DOHH2 (cell line): ENCODE data around the gene C1QTNF5.

Source experiments
- H3F3A ChIP-seq: fragments of 200-600 bp; sonication (generic), shearing (Covaris generic); 2 replicates; pipeline ENCODE4 v1.6.0; 2016; ENCODE audit warnings: antibody characterized with exemption, mild to moderate bottlenecking; ENCODE audit not compliant: control insufficient read depth, insufficient read depth
- H3K27ac ChIP-seq: fragments of 200-600 bp; sonication (generic); 2 replicates; pipeline ENCODE4 v1.5.1; 2014; ENCODE audit warnings: low read depth, mild to moderate bottlenecking, low read length, moderate library complexity
- H3K27me3 ChIP-seq: fragments of 200-600 bp; sonication (generic); 2 replicates; pipeline ENCODE4 v1.6.1; 2014; ENCODE audit warnings: mild to moderate bottlenecking, low read length, mixed read lengths; ENCODE audit not compliant: control insufficient read depth
- H3K36me3 ChIP-seq: fragments of 200-600 bp; sonication (generic); 2 replicates; pipeline ENCODE4 v1.6.1; 2014; ENCODE audit warnings: mild to moderate bottlenecking, low read length, moderate library complexity, mixed read lengths; ENCODE audit not compliant: control insufficient read depth
- H3K4me1 ChIP-seq: fragments of 200-600 bp; sonication (generic); 2 replicates; pipeline ENCODE4 v1.6.1; 2014; ENCODE audit warnings: mild to moderate bottlenecking, low read length, mixed read lengths; ENCODE audit not compliant: control insufficient read depth
- H3K4me2 ChIP-seq: fragments of 200-600 bp; sonication (generic); 2 replicates; pipeline ENCODE4 v1.6.0; 2014; ENCODE audit warnings: mild to moderate bottlenecking, low read length, moderate library complexity
- H3K4me3 ChIP-seq: fragments of 200-600 bp; sonication (generic); 2 replicates; pipeline ENCODE4 v1.5.1; 2014; ENCODE audit warnings: mild to moderate bottlenecking, low read length, mixed read lengths
- H3K79me2 ChIP-seq: fragments of 200-600 bp; sonication (generic); 2 replicates; pipeline ENCODE4 v1.6.1; 2014; ENCODE audit warnings: mild to moderate bottlenecking, low read length, mixed read lengths; ENCODE audit not compliant: control insufficient read depth
- H3K9me2 ChIP-seq: fragments of 200-600 bp; sonication (generic); replicated peaks from 2 replicates; pipeline ENCODE4 v1.6.1; 2014; ENCODE audit warnings: mild to moderate bottlenecking, low read length, mixed read lengths; ENCODE audit not compliant: control insufficient read depth
- H3K9me3 ChIP-seq: fragments of 200-600 bp; sonication (generic); 2 replicates; pipeline ENCODE4 v1.6.1; 2014; ENCODE audit warnings: antibody characterized with exemption, low read length, mixed read lengths; ENCODE audit not compliant: control insufficient read depth, insufficient read depth
- H4K20me1 ChIP-seq: fragments of 200-600 bp; sonication (generic); 2 replicates; pipeline ENCODE4 v1.6.0; 2014; ENCODE audit warnings: low read depth, mild to moderate bottlenecking, antibody characterized with exemption, low read length, moderate library complexity; ENCODE audit not compliant: control insufficient read depth, insufficient read depth
- CTCF ChIP-seq: fragments of 200-600 bp; sonication (generic); IDR thresholded peaks from one replicate; pipeline ENCODE4 v1.5.1; 2014; ENCODE audit warnings: antibody characterized with exemption, mild to moderate bottlenecking, low read depth, low read length; ENCODE audit not compliant: poor library complexity, severe bottlenecking
- EZH2phosphoT487 ChIP-seq: fragments of 200-600 bp; sonication (generic); IDR thresholded peaks from 2 replicates; pipeline ENCODE4 v1.6.1; 2017; ENCODE audit warnings: borderline replicate concordance, mild to moderate bottlenecking, antibody characterized with exemption, low read length, moderate library complexity, mixed read lengths

Gene C1QTNF5

DNA sequence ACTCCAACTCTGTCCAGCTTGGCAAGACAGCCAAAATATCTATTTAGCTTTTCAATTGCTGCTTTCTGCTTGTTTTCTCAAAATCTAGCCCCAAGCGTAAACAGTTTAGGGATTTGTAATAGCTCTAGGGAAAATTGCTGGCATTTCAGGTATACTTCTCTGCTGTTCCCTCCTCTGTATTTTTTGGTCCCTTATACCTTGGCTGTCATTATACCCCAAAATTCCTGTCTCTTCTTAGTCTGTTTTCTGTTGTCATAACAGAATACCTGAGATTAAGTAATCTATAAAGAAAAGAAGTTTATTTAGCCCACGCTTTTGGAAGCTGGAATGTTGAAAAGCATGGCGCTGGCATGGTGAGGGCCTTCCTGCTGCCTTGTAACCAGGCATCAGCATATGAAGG is 47.2 kb downstream of the C1QTNF5 start:
- Histone ChIP-seq H3K9me2 (no peaks in the 10 kb centered on the region), H4K20me1 (no peaks in the 10 kb centered on the region), H3K27ac (no peak overlapping the region), H3K4me3 (no peak overlapping the region), H3K79me2 (no peaks in the 10 kb centered on the region), H3K9me3 (no peaks in the 10 kb centered on the region), H3K36me3 (peaks cover 42% of the 10 kb centered on the region), H3K4me1 (no peaks in the 10 kb centered on the region), H3K4me2 (no peak overlapping the region), H3K27me3 (no peaks in the 10 kb centered on the region), H3F3A (no peaks in the 10 kb centered on the region)
- TF ChIP-seq EZH2phosphoT487 (no peak), CTCF (no peak)

- H3K9me2 ChIP-seq: no peaks in the 10 kb centered on the region
- no peak for TF ChIP-seq CTCF
- no peak for TF ChIP-seq EZH2phosphoT487
- H3K4me1 ChIP-seq: no peaks in the 10 kb centered on the region
- no peaks in the 10 kb centered on the region for H3K27me3 ChIP-seq
- H3K9me3 ChIP-seq: no peaks in the 10 kb centered on the region
- no peaks in the 10 kb centered on the region for H3F3A ChIP-seq
- H3K4me3 ChIP-seq: no peak overlapping the region
- no peaks in the 10 kb centered on the region for H3K79me2 ChIP-seq
- H3K4me2 ChIP-seq: no peak overlapping the region
- H4K20me1 ChIP-seq: no peaks in the 10 kb centered on the region
- peaks cover 49% of the 10 kb centered on the region for H3K36me3 ChIP-seq
- H3K27ac ChIP-seq: no peak overlapping the region
Observed at GRCh38 chr11:119290894-119291497, 49.7 kb downstream of the C1QTNF5 start.
